Activated CD4-positive, alpha-beta T cell treated with anti-CD3 and anti-CD28 coated beads for 4 hours (primary cell): Measurements from ENCODE around the gene MFAP2.
"Not testable (repeated sequence)": the region's sequence is repeated elsewhere in the genome, so short reads cannot be mapped to it uniquely, and the experiment has no call there.

Experiments
- DNase-seq, 2 donors: peaks; one replicate each; pipeline ENCODE4 v3.0.0-alpha.2; 2020

The MFAP2 gene

DNA sequence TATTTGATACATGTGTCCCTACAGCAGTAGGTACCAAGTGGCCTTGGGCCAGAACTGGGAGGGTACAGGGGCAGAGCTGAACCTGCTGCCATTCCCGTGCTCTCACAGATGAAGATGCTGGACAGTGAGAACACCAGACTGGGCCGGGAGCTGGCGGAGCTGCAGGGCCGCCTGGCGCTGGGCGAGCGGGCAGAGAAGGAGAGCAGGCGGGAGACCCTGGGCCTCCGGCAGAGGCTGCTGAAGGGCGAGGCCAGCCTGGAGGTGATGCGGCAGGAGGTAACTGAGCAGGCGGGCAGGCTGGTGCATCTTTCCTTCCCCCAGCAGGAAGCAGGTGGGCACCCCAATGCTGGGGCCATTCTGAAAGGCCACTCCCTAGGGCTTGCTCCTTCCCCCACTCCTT is 21.9 kb downstream of the MFAP2 start:
- DNase-seq = no peak

DNA sequence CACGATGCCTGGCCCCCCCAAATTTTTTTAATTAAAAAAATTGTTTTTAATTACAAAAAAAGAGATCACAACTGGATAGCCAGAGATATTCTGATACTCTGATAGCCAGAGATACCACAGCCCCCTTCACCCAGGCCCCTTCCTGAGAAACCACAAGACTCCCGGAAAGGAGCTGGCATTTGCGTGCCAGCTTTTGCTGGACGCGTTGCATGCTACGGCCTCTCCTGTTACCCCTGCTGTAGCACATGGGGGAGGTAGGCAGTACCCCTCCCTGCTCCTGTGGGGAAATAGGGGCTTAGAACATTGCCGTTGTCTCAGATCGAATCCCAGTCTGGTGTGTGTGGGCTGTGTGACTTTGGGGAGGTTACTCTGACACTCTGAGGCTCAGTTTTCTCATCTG is 22.7 kb downstream of the MFAP2 start:
- DNase-seq = no peak

DNA sequence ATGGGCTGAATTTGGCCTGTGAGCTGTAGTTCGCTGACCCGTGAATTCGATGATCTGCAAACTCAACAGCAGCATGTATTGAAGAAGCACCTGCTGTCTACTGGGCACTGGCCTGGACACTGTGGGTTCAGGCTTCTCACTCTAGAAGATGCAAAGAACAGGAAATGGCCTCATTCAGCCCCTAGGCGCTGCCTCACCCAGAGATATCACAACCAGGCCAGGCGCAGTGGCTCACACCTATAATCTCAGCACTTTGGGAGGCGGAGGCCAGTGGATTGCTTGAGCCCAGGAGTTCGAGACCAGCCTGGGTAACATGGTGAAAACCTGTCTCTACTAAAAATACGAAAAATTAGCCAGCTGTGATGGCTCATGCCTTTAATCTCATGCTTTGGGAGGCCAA is 23.6 kb downstream of the MFAP2 start:
- no peak for DNase-seq

DNA sequence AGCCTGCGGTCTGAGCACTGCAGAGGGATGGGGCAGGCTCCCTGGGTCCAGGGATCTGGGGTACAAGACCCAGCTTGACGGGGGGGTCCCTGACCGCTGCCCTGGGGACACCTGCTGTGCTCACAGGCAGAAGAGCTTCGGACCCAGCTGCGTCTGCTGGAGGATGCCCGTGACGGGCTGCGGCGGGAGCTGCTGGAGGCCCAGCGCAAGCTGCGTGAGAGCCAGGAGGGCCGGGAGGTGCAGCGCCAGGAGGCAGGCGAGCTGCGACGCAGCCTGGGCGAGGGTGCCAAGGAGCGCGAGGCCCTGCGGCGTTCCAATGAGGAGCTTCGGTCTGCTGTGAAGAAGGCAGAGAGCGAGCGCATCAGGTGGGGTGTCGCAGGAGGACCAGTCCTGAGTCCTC is 25.2 kb downstream of the MFAP2 start:
- DNase-seq = no peak

DNA sequence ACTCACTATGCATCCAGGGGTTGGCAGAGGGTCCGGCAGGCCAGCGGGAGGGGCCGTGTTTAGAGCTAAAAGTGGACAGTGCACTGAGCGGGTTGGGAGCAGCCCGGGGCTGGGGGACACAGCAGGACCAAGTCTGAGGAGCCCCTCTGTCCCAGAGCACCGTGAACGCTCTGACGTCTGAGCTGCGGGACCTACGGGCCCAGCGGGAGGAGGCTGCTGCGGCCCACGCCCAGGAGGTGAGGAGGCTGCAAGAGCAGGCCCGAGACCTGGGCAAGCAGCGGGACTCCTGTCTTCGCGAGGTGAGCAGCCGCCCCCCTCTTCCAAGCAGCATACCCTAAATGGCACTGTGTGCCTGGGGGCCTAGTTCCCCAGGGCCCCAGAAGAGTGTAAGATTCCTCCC is 25.8 kb downstream of the MFAP2 start:
- DNase-seq = no peak

DNA sequence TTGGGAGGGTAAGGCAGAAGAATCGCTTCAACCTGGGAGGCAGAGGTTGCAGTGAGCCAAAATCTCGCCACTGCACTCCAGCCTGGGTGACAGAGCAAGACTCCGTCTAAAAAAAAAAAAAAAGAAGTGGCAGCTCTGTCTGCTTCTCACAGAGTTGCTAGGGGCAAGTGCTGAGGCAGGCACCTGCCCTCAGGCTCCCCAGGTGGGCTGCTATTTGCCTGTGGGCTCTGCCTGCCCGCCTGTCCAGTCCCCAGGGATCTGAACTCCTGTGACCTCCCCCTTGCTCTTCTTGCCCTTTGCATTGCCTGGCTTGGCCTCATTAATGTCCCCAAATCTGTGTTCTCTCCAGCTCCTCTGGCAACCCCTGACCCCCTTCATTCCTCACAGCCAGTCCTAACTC is 28.0 kb downstream of the MFAP2 start:
- not testable (repeated sequence) for DNase-seq

DNA sequence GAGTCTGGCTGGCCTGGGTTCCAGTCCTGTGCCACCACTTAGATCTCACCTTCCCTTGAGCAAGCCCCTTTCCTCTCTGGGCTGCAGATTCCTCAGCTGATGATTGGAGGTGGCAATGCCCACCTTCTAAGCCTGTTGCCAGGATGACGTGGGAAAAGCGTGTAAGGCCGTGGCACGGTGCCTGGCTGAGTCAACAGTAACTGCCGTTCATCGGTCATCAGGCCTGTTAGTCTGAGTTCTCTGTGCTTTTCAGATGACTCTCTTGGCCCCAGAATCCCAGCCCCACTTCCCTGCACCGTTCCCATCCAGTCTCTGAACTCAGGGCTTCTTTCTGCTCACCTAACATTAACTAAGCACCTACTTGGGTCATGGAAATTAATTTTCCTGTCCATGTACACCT is 31.4 kb downstream of the MFAP2 start:
- not testable (repeated sequence) for DNase-seq

DNA sequence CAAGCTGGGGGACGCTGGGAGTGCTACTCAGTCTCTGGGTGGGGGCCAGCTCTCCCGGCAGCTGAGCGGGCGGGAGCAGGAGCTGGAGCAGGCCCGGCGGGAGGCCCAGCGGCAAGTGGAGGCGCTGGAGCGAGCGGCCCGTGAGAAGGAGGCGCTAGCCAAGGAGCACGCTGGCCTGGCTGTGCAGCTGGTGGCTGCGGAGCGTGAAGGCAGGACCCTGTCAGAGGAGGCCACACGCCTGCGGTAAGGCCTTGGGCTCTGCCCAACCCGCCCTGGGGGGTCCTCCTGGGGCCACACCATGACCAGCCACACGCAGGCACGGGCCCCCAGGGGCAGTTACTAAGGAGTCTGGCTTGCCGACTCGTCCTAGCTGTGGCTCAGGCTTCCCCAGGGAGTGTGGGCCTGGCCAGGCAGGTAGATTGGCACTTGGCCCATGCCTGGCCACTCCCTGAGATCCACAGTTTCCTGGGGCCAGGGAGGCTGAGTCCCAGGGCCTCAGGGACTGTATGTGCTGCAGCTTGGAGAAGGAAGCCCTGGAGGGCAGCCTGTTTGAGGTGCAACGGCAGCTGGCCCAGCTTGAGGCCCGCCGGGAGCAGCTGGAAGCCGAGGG is 32.0 kb downstream of the MFAP2 start:
- not testable (repeated sequence) for DNase-seq

DNA sequence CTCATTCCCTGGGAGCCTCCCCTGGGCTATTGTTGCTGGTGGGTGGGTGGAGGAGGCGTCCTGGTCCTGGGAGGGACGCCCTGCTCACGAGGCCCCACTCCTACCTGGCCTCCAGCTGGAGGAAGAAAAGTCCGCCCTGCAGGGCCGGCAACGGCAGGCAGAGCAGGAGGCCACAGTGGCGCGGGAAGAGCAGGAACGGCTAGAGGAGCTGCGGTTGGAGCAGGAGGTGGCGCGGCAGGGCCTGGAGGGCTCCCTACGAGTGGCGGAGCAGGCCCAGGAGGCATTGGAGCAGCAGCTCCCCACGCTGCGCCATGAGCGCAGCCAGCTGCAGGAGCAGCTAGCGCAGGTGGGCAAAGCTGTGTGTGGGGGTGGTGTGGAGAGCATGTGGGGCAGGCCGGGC is 33.8 kb downstream of the MFAP2 start:
- DNase-seq = no peak

DNA sequence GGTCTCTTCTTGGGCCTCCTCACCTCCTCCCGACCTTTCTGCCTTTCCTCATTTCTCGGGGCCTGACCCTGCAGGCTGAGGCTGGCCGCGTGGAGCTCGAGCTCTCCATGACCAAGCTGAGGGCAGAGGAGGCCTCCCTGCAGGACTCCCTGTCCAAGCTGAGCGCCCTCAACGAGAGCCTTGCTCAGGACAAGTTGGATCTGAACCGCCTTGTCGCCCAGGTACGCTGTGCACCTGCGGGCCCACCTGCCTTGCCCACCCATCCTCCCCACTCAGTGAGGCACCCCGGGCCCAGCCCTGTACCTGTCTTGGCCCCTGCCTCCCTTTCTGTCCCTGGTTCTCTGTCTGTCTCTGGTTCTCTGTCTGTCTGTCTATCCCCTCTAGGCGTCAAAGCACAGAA is 34.2 kb downstream of the MFAP2 start:
- DNase-seq = not testable (repeated sequence)

DNA sequence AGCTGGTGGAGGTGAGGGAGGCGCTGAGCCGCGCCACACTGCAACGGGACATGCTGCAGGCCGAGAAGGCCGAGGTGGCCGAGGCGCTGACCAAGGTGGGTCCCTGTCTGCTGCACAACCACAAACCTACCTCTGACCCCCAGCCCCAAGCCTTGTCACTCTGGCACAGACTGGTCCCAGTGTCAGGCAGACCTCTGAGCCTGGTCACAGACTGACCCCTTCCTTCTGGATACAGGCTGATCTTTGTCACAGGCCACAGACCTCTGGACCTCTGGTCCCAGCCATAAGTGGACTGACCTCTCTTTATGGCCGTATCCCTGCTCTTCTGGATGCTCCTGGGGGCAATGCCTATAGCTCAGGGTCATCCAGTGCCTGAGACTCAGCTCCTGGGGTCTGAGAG is 34.9 kb downstream of the MFAP2 start:
- not testable (repeated sequence) for DNase-seq

DNA sequence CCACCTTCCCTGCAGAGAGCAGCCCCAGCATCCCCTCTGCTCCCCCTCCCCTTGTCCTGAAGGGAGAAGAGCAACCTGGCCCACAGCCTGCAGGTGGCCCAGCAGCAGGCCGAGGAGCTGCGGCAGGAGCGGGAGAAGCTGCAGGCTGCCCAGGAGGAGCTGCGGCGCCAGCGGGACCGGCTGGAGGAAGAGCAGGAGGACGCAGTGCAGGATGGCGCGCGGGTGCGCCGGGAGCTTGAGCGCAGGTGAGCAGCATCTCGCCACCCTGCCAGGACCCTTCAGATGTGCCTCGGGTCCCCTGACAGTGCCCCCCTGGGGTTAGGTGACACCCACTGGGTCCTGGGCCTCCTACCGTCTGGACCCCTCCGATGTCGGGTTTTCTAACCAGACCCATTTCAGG is 36.4 kb downstream of the MFAP2 start:
- DNase-seq = no peak

DNA sequence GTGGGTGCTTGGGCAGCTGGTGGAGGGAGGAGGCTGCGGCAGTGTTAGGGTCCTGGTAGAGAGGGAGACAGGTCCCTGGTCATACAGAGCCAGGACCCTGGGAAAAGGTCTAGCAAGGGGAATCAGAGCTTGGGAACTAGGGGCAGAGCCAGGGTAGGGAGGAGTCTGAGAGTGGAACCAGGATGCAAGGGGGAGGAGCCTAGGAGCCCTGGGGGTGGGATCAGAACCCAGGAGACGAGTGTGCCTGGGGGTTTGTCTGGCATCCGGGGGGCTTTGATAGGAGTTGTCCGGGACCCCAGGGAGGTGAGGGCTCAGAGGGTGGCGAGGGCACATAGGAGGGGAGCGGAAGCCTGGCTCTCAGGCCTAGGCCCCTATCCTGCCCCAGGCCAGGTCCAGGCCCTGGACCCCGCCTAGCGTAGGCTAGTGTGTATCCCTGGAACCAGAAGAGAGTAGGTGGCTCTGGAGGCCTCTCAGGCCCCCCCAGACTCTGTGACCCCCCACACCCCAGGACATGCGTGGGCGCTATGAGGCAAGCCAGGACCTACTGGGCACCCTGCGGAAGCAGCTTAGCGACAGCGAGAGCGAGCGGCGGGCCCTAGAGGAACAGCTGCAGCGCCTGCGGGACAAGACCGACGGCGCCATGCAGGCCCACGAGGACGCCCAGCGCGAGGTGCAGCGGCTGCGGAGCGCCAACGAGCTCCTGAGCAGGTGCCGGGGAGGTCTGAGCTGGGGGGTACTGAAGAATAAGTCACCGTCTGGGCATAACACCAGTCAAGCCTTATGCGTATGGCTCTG is 40.8 kb downstream of the MFAP2 start:
- not testable (repeated sequence) for DNase-seq

DNA sequence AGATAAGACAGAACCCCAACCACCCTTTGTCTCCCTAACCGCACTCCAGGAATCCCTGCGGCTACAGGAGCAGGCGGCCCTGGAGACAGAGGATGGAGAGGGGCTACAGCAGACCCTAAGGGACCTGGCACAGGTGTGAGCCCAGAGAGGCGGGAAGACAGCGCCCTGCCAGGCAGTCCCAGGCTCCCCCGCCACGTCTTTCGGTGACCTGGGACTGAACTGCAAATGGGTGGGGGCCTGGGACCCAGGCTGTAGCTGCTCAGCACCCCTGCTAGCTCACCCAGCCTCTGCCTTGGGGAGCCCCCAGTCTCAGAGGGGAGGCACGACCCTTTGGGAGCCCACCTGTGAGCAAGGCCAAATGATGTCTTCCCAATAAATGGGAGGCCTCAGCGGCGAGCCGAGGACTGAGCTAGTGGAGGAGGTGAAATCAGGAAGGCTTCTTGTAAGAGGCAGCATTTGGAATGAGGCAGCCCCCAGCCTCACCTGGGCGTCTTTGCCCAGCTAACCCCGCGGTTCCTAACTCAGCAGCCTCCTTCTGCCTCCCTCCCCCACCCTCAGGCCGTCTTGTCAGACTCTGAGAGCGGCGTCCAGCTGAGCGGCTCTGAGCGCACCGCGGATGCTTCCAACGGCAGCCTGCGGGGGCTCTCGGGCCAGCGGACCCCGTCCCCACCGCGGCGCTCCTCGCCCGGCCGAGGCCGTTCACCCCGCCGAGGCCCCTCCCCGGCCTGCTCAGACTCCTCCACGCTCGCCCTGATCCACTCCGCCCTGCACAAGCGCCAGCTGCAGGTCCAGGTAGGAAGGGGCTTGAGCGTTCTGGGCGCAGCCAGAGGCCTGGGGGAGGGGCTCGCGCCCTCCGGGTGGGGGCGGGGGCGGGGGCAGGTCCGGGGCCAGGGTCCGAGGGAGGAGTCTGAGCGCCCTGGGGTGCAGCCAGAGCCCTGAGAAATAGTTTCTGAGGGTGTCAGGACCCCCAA is 41.8 kb downstream of the MFAP2 start:
- no peak for DNase-seq

DNA sequence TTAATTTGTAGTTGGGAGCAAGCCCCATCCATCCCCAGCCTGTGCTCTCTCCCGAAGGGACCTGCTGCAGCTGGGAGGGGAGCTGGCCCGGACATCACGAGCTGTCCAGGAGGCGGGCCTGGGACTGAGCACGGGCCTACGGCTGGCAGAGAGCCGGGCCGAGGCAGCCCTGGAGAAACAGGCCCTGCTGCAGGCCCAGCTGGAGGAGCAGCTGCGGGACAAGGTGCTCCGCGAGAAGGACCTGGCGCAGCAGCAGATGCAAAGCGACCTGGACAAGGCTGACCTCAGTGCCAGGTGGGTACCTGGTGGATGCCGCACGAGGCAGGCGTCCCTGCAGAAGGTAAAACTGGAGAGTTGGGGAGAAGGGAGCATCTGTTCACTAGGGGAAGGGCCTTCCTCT is 43.8 kb downstream of the MFAP2 start:
- DNase-seq = not testable (repeated sequence)

DNA sequence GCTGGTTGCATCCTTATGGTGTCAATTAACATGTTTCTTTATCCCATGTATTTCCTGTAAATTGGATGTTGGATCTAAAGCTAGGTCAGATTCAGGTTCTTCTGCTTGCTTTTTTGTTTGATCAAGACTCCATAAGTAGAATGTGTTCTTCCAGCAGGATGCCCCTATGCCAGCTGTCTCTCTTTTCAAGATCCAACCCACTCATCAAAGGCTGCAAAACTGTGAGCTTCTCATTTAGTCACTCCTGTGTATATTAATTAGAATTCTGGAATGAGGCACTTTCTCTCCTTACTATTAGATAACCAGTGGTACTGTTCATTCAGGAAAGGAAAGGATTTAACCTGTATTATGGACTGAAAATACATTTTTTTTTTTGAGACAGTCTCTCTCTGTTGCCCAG is 46.5 kb downstream of the MFAP2 start:
- not testable (repeated sequence) for DNase-seq

DNA sequence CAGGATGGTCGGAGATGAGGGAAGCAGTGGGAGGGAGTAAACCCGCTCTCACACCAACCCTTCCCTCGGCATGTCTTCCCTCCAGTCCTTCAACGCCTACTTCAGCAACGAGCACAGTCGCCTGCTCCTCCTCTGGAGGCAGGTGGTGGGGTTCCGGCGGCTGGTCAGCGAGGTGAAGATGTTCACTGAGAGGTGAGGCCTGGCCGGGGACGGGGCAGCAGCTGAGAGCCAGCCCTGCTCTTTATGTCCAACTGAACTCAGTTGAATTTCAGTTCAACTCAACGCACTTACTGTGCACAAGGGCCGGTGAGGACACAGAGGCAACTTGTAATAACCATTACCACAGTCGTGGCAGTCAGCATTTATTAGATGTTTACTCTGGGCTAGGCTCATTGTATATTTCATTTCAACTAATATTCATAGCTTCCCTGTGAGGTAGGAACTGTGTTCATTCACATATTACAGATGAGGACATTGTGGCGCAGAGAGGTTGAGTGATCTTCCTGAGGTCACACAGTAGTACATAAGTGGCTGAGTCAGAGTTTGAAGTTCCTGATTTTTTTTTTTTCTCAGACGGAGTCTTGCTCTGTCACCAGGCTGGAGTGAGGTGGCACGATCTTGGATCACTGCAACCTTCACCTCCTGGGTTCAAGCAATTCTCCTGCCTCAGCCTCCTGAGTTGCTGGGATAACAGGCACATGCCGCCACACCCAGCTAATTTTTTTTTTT is 49.0 kb downstream of the MFAP2 start:
- not testable (repeated sequence) for DNase-seq

DNA sequence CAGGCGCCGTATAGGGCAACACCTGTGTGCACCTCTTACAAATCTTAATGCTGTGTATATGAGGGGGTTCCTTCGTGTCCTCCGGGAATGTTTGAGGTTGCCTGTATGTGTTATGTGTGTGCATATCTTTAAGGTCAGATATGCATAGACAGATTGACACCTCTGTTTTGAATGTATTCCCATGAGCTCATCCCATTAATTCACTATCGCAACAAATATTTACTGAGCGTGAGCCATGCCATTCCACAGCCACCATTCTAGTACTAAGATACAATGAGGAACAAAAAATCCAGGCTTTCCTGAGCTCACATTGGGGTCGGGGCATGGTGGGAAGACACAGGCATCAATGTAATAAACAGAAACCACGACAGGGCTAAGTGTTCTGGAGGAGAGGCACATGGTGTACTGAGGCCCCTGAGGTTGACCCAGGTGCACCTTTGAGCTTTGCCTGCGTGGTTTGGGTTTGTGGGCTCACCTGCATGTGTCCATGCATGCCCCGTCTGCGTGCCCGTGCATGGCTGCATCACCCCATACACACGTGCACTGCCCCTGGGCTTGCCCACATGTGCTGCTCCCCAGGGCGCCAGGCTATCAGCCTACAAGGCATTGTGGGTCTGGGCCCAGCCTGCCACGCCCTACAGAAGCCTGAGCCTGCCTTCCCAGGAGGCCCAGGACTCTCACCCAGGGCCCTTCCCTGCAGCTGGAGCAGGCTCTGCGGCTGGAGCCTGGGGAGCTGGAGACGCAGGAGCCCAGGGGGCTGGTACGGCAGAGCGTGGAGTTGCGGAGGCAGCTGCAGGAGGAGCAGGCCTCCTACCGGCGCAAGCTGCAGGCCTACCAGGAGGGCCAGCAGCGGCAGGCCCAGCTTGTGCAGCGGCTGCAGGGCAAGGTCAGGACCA is 51.0 kb downstream of the MFAP2 start:
- not testable (repeated sequence) for DNase-seq

DNA sequence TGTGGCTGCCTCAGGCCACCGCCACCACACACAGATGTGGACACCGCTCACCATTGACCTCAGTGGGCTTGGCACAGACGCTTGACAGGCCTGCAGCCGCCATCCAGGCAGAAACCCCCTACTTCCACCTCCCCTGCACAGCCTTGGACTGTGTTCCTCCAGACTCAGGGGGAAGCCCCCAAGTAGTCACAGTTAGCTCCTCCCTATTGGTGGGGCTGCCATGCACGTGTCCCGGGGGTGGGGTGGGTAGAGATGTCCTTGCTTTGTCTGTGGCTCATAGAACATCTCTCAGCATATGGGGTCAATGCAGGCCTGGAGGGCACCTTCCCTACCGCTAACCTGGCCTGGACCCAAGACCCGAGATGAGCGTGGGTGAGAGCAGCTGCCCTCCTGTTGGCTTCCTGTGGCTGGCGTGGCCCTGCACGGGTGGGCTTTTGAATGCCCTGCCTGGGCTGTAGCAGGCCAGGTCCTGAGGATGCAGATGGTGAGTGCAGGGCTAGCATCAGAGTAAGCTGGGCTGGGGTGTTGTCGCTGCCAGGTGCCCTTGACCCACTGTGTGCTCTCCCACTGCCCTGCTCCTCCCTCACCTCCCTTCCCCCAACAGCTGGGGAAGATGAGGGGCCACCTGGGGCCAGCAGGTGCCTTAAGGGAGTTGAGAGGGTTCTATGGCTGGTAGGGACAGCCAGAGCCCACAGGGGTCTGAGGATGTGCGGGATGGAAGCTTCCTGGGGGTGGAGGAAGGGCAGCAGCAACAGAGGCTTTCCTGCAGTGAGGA is 52.5 kb downstream of the MFAP2 start:
- DNase-seq = no peak

DNA sequence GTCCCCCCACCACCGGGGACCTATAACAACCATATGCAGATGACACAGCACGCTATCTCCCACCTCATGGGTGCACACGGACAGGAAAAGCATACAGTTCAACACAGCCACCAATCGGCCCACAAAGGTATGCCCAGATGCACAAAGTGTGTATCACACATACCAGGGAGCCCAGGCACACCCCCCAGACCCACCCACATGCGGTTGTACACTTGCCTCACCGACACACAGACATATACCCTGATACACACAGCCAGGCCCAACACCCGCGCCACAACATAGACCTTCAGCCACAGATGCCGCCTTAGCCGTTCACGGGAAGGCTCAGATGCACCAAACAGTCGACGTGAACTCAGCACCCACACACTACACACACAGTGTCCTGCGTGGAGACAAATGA is 53.2 kb downstream of the MFAP2 start:
- no peak for DNase-seq
